ENCODE results near the gene EHBP1L1. TPM values are rescaled to one million over a fixed set of nuclear protein-coding genes. Genes with fewer than 3 reads are reported as not detected.

The EHBP1L1 gene
- total RNA-seq, 2 donors from 2014 or later = 58.5 to 78.5 TPM

GRCh38 chr11:65615950-65616574 lies 40.2 kb downstream of the EHBP1L1 start:
- peaks cover 29% of the 10 kb centered on the region for H3K4me1 ChIP-seq
- H3K4me3 ChIP-seq = peak overlapping the region; percentile 96
- H3K9me3 ChIP-seq = no peaks in the 10 kb centered on the region
- peak; percentile 62 for DNase-seq
- intact Hi-C loops (cut with DNase I) = no loop called here
- H3K36me3 ChIP-seq = peaks cover 14% of the 10 kb centered on the region
- H3K27ac ChIP-seq = peak overlapping the region; percentile 83
- TF ChIP-seq CTCF (IDR thresholded peaks at IDR 0.05) = no peak
- no peaks in the 10 kb centered on the region for H3K27me3 ChIP-seq
- peak overlapping the region; percentile 84 to 96 for H3K9ac ChIP-seq (ENCODE audit: low read depth in 2 of 2, low read length in 2 of 2)

GRCh38 chr11:65616575-65617001 lies 40.7 kb downstream of the EHBP1L1 start:
- intact Hi-C loops (cut with DNase I) = no loop called here
- Histone ChIP-seq H3K27me3 (no peaks in the 10 kb centered on the region), H3K9me3 (no peaks in the 10 kb centered on the region), H3K9ac (ENCODE audit: low read depth in 2 of 2, low read length in 2 of 2) (peak overlapping the region; percentile 84 to 96), H3K27ac (no peak overlapping the region), H3K4me3 (peak overlapping the region; percentile 96), H3K4me1 (peaks cover 29% of the 10 kb centered on the region), H3K36me3 (peaks cover 14% of the 10 kb centered on the region)
- no peak for TF ChIP-seq CTCF (IDR thresholded peaks at IDR 0.05)
- no peak for DNase-seq

GRCh38 chr11:65617136-65617850 lies 41.4 kb downstream of the EHBP1L1 start:
- intact Hi-C loops (cut with DNase I) = no loop called here
- no peak overlapping the region for H3K27ac ChIP-seq
- TF ChIP-seq CTCF (IDR thresholded peaks at IDR 0.05) = no peak
- peaks cover 23% of the 10 kb centered on the region for H3K4me1 ChIP-seq
- DNase-seq = no peak
- H3K9me3 ChIP-seq = no peaks in the 10 kb centered on the region
- no peaks in the 10 kb centered on the region for H3K27me3 ChIP-seq
- peak overlapping the region in 1 of 2 donors; percentile 84 for H3K9ac ChIP-seq (ENCODE audit: low read depth in 2 of 2, low read length in 2 of 2)
- no peak overlapping the region for H3K4me3 ChIP-seq
- H3K36me3 ChIP-seq = peaks cover 14% of the 10 kb centered on the region

GRCh38 chr11:65617990-65618751 lies 42.3 kb downstream of the EHBP1L1 start:
- Histone ChIP-seq H3K4me1 (peaks cover 14% of the 10 kb centered on the region), H3K27ac (no peak overlapping the region), H3K27me3 (no peaks in the 10 kb centered on the region), H3K9me3 (no peaks in the 10 kb centered on the region), H3K4me3 (no peak overlapping the region), H3K9ac (ENCODE audit: low read depth in 2 of 2, low read length in 2 of 2) (no peak overlapping the region), H3K36me3 (peaks cover 14% of the 10 kb centered on the region)
- no peak for DNase-seq
- intact Hi-C loops (cut with DNase I) = no loop called here
- no peak for TF ChIP-seq CTCF (IDR thresholded peaks at IDR 0.05)

- no peak for TF ChIP-seq CTCF (IDR thresholded peaks at IDR 0.05)
- Histone ChIP-seq H3K9ac (ENCODE audit: low read depth in 2 of 2, low read length in 2 of 2) (no peak overlapping the region), H3K36me3 (peaks cover 14% of the 10 kb centered on the region), H3K27me3 (no peaks in the 10 kb centered on the region), H3K4me1 (peaks cover 12% of the 10 kb centered on the region), H3K27ac (no peak overlapping the region), H3K4me3 (no peak overlapping the region), H3K9me3 (no peaks in the 10 kb centered on the region)
- intact Hi-C loops (cut with DNase I) = no loop called here
- no peak for DNase-seq
Measured at GRCh38 chr11:65618763-65619162, 42.9 kb downstream of the EHBP1L1 start.
